ENCODE results near the gene LGI1. TPM values are rescaled to one million over a fixed set of nuclear protein-coding genes. Genes with fewer than 3 reads are reported as not detected.

Gene LGI1
- total and polyA plus RNA-seq, 5 donors from 2014 or later = not detected

DNA sequence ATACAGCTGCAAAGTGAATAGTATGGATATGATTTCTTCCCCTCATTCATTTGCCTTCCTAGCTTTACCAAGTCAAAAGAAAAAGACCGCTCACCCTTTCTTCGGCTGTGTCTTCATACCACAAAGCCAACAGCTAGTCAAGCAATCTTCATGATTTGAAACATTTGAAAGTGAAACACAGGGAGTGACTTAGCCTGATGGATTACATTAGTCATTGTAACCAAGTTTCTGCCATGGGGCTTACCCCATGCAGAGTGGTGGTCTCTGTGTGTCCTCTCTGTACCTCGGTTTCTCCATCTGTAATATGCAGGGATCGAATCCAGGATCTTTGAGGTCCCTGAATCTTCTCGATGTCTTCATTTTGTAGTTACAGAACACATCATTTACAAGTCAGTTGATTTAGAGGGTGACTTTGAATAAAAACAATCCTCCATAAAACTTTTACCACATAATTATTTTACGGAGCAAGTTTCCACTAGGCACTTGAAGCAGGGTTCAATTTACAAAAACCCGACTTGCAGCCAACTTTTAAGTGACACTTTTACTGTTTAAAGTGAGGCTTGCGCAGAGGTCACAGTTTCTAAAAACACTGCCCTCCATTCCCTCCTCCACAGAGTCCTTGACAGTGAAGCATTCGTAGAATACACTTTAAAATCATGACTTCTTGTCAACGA, 2.2 kb upstream of the LGI1 start:
- DNase-seq = no peak
- Histone ChIP-seq H3K4me3 (ENCODE audit: low read depth, low read length) (no peak overlapping the region), H3K36me3 (ENCODE audit: control insufficient read depth, insufficient read depth, low read length) (no peaks in the 10 kb centered on the region), H3K27me3 (ENCODE audit: control insufficient read depth, insufficient read depth, low read length) (peaks cover 25% of the 10 kb centered on the region), H3K9me3 (ENCODE audit: control insufficient read depth in 2 of 2, low read length in 2 of 2) (no peaks in the 10 kb centered on the region), H3K4me1 (ENCODE audit: control insufficient read depth, insufficient read depth, low read length, poor library complexity, severe bottlenecking) (no peaks in the 10 kb centered on the region), H3K27ac (ENCODE audit: insufficient read depth, low read length, poor library complexity, severe bottlenecking) (no peak overlapping the region)
- Mint-ChIP-seq H3K27me3 (peaks cover 42% of the 10 kb centered on the region), H3K9me3 (peaks cover 0 to 6% (median 0%) of the 10 kb centered on the region in 7 donors), H3K27ac (no peak overlapping the region), H3K36me3 (no peaks in the 10 kb centered on the region), H3K4me1 (peaks cover 0 to 15% (median 2%) of the 10 kb centered on the region in 4 donors), H3K4me3 (no peak overlapping the region)
- ATAC-seq (ENCODE audit: low read depth in 2 of 2) = no peak

DNA sequence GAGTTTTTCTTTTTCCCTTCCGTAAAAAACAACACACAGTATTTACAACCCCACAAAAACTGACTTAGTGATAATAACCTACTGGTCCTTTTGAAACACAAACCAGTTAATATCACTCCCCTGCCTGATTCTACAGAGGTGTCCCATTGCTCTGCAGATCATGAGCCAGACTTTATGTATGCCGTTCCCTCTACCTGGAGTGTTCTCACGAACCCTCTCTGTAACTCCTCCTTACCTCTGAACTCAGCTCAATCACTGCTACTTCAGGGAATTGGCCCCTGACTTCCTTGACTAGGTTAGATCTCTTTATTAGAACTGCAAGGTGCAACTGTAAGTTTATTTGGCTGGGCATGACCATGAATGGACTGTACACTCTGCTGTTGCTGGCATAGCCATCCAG, 1.6 kb upstream of the LGI1 start:
- Mint-ChIP-seq H3K9me3 (peaks cover 0 to 6% (median 0%) of the 10 kb centered on the region in 7 donors), H3K36me3 (no peaks in the 10 kb centered on the region), H3K4me3 (no peak overlapping the region), H3K4me1 (peaks cover 0 to 15% (median 2%) of the 10 kb centered on the region in 4 donors), H3K27me3 (peaks cover 39% of the 10 kb centered on the region), H3K27ac (no peak overlapping the region)
- Histone ChIP-seq H3K36me3 (ENCODE audit: control insufficient read depth, insufficient read depth, low read length) (no peaks in the 10 kb centered on the region), H3K27ac (ENCODE audit: insufficient read depth, low read length, poor library complexity, severe bottlenecking) (no peak overlapping the region), H3K4me1 (ENCODE audit: control insufficient read depth, insufficient read depth, low read length, poor library complexity, severe bottlenecking) (no peaks in the 10 kb centered on the region), H3K9me3 (ENCODE audit: control insufficient read depth in 2 of 2, low read length in 2 of 2) (no peaks in the 10 kb centered on the region), H3K4me3 (ENCODE audit: low read depth, low read length) (no peak overlapping the region), H3K27me3 (ENCODE audit: control insufficient read depth, insufficient read depth, low read length) (peaks cover 23% of the 10 kb centered on the region)
- no peak for ATAC-seq (ENCODE audit: low read depth in 2 of 2)
- DNase-seq = no peak

DNA sequence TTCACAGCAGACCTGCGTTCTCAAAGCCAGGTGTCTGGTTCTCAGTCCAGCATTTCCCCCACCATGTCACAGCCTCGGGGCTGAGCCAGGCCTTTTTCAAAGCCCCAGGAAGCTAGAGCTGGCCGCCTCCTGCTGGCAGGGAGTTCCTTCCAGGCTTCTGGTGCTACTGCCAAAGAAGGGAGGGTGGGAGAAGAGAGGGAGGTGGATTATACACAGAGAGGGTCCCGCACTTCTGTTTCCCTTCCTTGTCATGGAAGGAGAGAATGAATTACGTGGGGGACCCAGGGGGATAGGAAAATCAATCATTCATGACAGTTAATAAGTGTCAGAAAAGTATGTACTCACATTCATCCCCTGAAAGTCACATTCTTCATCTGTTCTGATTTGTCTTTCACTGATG, 600 bp upstream of the LGI1 start:
- no peaks in the 10 kb centered on the region for H3K36me3 ChIP-seq (ENCODE audit: control insufficient read depth, insufficient read depth, low read length)
- peaks cover 38% of the 10 kb centered on the region for H3K27me3 Mint-ChIP-seq
- H3K4me1 Mint-ChIP-seq = peaks cover 0 to 10% (median 1%) of the 10 kb centered on the region in 4 donors
- no peaks in the 10 kb centered on the region for H3K4me1 ChIP-seq (ENCODE audit: control insufficient read depth, insufficient read depth, low read length, poor library complexity, severe bottlenecking)
- H3K27me3 ChIP-seq (ENCODE audit: control insufficient read depth, insufficient read depth, low read length) = peaks cover 26% of the 10 kb centered on the region
- H3K9me3 Mint-ChIP-seq = peaks cover 0 to 6% (median 0%) of the 10 kb centered on the region in 7 donors
- no peak overlapping the region for H3K4me3 Mint-ChIP-seq
- no peak overlapping the region for H3K4me3 ChIP-seq (ENCODE audit: low read depth, low read length)
- H3K27ac Mint-ChIP-seq = no peak overlapping the region
- no peaks in the 10 kb centered on the region for H3K36me3 Mint-ChIP-seq
- DNase-seq (no peak), ATAC-seq (ENCODE audit: low read depth in 2 of 2) (no peak)
- no peaks in the 10 kb centered on the region for H3K9me3 ChIP-seq (ENCODE audit: control insufficient read depth in 2 of 2, low read length in 2 of 2)
- no peak overlapping the region for H3K27ac ChIP-seq (ENCODE audit: insufficient read depth, low read length, poor library complexity, severe bottlenecking)

DNA sequence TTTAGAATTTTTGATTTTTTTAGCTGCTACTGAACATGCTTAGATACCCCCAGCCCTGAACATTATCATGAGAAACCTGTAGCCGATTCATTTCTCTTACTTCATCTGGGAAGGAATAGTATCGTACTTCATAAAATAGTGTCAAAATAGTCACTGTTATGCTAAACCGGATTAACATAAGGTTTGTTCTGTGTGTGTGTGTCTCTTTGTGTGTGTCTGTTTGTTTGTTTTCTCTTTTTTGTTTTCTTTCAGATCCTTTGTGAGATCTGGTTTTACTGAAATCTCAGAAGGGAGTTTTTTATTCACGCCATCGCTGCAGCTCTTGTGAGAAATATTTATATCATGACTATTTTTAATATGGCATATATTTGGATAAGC, 761 bp downstream of the LGI1 start:
- ATAC-seq (ENCODE audit: low read depth in 2 of 2) (no peak), DNase-seq (no peak)
- H3K27ac Mint-ChIP-seq = no peak overlapping the region
- no peak overlapping the region for H3K4me3 ChIP-seq (ENCODE audit: low read depth, low read length)
- H3K4me1 ChIP-seq (ENCODE audit: control insufficient read depth, insufficient read depth, low read length, poor library complexity, severe bottlenecking) = no peaks in the 10 kb centered on the region
- H3K36me3 Mint-ChIP-seq = no peaks in the 10 kb centered on the region
- peaks cover 26% of the 10 kb centered on the region for H3K27me3 ChIP-seq (ENCODE audit: control insufficient read depth, insufficient read depth, low read length)
- no peaks in the 10 kb centered on the region for H3K9me3 ChIP-seq (ENCODE audit: control insufficient read depth in 2 of 2, low read length in 2 of 2)
- no peak overlapping the region for H3K4me3 Mint-ChIP-seq
- H3K4me1 Mint-ChIP-seq = peaks cover 0 to 9% (median 1%) of the 10 kb centered on the region in 4 donors
- no peak overlapping the region for H3K27ac ChIP-seq (ENCODE audit: insufficient read depth, low read length, poor library complexity, severe bottlenecking)
- no peaks in the 10 kb centered on the region for H3K36me3 ChIP-seq (ENCODE audit: control insufficient read depth, insufficient read depth, low read length)
- H3K9me3 Mint-ChIP-seq = peaks cover 0 to 6% (median 0%) of the 10 kb centered on the region in 7 donors
- peaks cover 32% of the 10 kb centered on the region for H3K27me3 Mint-ChIP-seq

DNA sequence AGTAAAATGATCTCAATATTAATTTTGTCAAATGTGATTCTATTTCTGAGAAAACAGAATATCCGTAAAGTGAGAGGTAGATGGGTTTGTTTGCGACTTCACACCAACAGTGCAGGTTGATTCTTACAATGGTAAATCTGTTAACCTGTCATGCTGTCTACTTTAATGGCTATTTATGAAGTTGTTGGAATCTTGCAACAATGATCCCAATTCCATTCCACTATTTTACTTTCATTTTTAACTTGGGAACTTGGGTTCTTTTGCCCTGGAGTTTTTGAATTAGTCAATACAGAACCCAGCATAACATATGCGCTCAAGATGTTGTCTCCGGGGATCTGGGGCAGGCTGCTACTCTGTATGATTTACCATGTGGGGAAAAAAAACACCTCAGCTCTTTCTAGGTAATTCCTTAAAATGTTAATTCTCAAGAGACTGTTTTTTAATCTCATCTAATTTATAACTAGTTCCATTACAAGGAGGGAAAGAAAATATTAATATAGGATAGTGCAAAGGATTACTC, 1.2 kb downstream of the LGI1 start:
- Histone ChIP-seq H3K27me3 (ENCODE audit: control insufficient read depth, insufficient read depth, low read length) (peaks cover 26% of the 10 kb centered on the region), H3K27ac (ENCODE audit: insufficient read depth, low read length, poor library complexity, severe bottlenecking) (no peak overlapping the region), H3K9me3 (ENCODE audit: control insufficient read depth in 2 of 2, low read length in 2 of 2) (no peaks in the 10 kb centered on the region), H3K36me3 (ENCODE audit: control insufficient read depth, insufficient read depth, low read length) (no peaks in the 10 kb centered on the region), H3K4me3 (ENCODE audit: low read depth, low read length) (no peak overlapping the region), H3K4me1 (ENCODE audit: control insufficient read depth, insufficient read depth, low read length, poor library complexity, severe bottlenecking) (no peaks in the 10 kb centered on the region)
- Mint-ChIP-seq H3K4me3 (no peak overlapping the region), H3K4me1 (peaks cover 0 to 9% (median 1%) of the 10 kb centered on the region in 4 donors), H3K27ac (no peak overlapping the region), H3K9me3 (peaks cover 0 to 3% (median 0%) of the 10 kb centered on the region in 7 donors), H3K36me3 (no peaks in the 10 kb centered on the region), H3K27me3 (peaks cover 32% of the 10 kb centered on the region)
- DNase-seq (no peak), ATAC-seq (ENCODE audit: low read depth in 2 of 2) (no peak)

DNA sequence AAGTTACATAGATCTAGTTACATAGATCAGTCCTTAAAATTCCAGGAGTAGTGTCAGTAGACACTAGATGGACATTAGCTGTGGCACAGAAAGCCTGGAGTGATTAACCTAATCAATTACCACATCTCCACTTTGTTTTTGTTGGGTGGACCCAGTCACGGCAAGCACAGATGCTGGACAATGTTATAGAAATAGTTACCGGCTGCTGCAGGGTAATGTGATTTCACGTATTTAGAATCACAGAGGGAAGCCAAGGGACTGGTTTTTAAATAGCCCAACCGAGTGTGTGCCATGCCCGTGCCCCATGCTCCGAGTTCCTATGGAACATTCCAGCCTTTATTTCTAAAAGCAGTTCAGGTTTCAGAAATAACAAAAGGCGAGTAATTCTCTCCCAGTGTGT, 2.8 kb downstream of the LGI1 start:
- Histone ChIP-seq H3K4me3 (ENCODE audit: low read depth, low read length) (no peak overlapping the region), H3K4me1 (ENCODE audit: control insufficient read depth, insufficient read depth, low read length, poor library complexity, severe bottlenecking) (no peaks in the 10 kb centered on the region), H3K27ac (ENCODE audit: insufficient read depth, low read length, poor library complexity, severe bottlenecking) (no peak overlapping the region), H3K36me3 (ENCODE audit: control insufficient read depth, insufficient read depth, low read length) (no peaks in the 10 kb centered on the region), H3K27me3 (ENCODE audit: control insufficient read depth, insufficient read depth, low read length) (peaks cover 30% of the 10 kb centered on the region), H3K9me3 (ENCODE audit: control insufficient read depth in 2 of 2, low read length in 2 of 2) (no peaks in the 10 kb centered on the region)
- Mint-ChIP-seq H3K9me3 (no peaks in the 10 kb centered on the region), H3K27ac (no peak overlapping the region), H3K36me3 (no peaks in the 10 kb centered on the region), H3K27me3 (peaks cover 36% of the 10 kb centered on the region), H3K4me1 (peaks cover 0 to 9% (median 1%) of the 10 kb centered on the region in 4 donors), H3K4me3 (no peak overlapping the region)
- DNase-seq (no peak), ATAC-seq (ENCODE audit: low read depth in 2 of 2) (no peak)

DNA sequence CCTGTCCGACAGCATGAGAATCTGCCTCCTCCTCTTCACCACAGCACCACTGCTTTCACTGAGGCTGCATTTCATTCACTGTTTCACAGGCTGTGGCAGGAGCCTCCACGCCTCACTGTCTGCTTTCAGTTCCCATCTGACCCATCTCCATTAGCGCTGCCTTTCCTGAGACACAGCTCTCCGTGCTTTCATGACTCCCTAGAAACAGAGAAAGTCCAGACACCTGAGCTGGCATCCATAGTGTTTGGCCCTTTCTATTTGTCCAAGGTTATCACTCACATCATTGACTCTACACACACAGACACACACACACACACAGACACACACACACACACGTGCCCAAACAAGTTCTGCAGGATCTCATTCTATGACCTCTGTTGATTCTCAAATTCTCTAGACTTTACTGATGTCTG, 5.2 kb downstream of the LGI1 start:
- peaks cover 19% of the 10 kb centered on the region for H3K27me3 Mint-ChIP-seq
- no peaks in the 10 kb centered on the region for H3K36me3 ChIP-seq (ENCODE audit: control insufficient read depth, insufficient read depth, low read length)
- peaks cover 24% of the 10 kb centered on the region for H3K27me3 ChIP-seq (ENCODE audit: control insufficient read depth, insufficient read depth, low read length)
- H3K4me1 ChIP-seq (ENCODE audit: control insufficient read depth, insufficient read depth, low read length, poor library complexity, severe bottlenecking) = no peaks in the 10 kb centered on the region
- no peaks in the 10 kb centered on the region for H3K9me3 ChIP-seq (ENCODE audit: control insufficient read depth in 2 of 2, low read length in 2 of 2)
- H3K36me3 Mint-ChIP-seq = no peaks in the 10 kb centered on the region
- H3K27ac ChIP-seq (ENCODE audit: insufficient read depth, low read length, poor library complexity, severe bottlenecking) = no peak overlapping the region
- no peak overlapping the region for H3K4me3 Mint-ChIP-seq
- H3K4me3 ChIP-seq (ENCODE audit: low read depth, low read length) = no peak overlapping the region
- H3K27ac Mint-ChIP-seq = no peak overlapping the region
- peaks cover 0 to 6% (median under 1%) of the 10 kb centered on the region in 4 donors for H3K4me1 Mint-ChIP-seq
- ATAC-seq (ENCODE audit: low read depth in 2 of 2) (no peak), DNase-seq (no peak)
- H3K9me3 Mint-ChIP-seq = no peaks in the 10 kb centered on the region

DNA sequence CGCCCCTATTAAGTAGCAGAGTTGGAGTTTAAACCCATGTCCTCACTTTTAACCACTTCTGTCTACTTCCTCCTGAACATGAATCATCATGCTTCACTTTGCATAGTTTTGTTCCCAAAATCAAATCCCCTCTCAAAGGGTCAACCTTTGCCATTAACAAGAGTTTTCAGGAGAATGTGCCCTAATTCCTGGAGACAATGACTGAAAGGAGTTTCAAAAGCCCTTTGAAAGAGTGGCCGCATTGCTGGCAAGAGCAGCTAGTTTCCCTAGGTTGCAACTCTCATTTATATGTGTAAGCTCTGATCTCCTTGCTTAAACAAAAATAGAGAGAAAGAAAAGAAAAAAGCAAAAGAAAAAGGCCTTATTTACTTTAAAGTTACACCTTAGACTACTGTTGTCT, 9.2 kb downstream of the LGI1 start:
- Histone ChIP-seq H3K27me3 (ENCODE audit: control insufficient read depth, insufficient read depth, low read length) (peaks cover 5% of the 10 kb centered on the region), H3K9me3 (ENCODE audit: control insufficient read depth in 2 of 2, low read length in 2 of 2) (no peaks in the 10 kb centered on the region), H3K27ac (ENCODE audit: insufficient read depth, low read length, poor library complexity, severe bottlenecking) (no peak overlapping the region), H3K36me3 (ENCODE audit: control insufficient read depth, insufficient read depth, low read length) (no peaks in the 10 kb centered on the region), H3K4me1 (ENCODE audit: control insufficient read depth, insufficient read depth, low read length, poor library complexity, severe bottlenecking) (no peaks in the 10 kb centered on the region), H3K4me3 (ENCODE audit: low read depth, low read length) (no peak overlapping the region)
- H3K9me3 Mint-ChIP-seq = peaks cover 0 to under 1% (median 0%) of the 10 kb centered on the region in 7 donors
- DNase-seq (no peak), ATAC-seq (ENCODE audit: low read depth in 2 of 2) (no peak)
- no peak overlapping the region for H3K27ac Mint-ChIP-seq
- no peaks in the 10 kb centered on the region for H3K4me1 Mint-ChIP-seq
- no peak overlapping the region for H3K4me3 Mint-ChIP-seq
- no peaks in the 10 kb centered on the region for H3K36me3 Mint-ChIP-seq
- H3K27me3 Mint-ChIP-seq = peaks cover 17% of the 10 kb centered on the region
